Astrocyte of the spinal cord (primary cell): Measurements from ENCODE around the gene SEMA6A.

Source experiments
- DNase-seq: peaks from one replicate; pipeline ENCODE4 v3.0.0; 2011; ENCODE audit warnings: low read depth, low spot score
- H3K4me3 ChIP-seq: 2 replicates; pipeline ENCODE4 v1.5.1; 2011; ENCODE audit warnings: low read depth, mild to moderate bottlenecking, low read length, moderate library complexity
- in situ Hi-C: cut with HindIII; loops from 2 replicates; pipeline ENCODE4 v1.10.0; 2017; ENCODE audit warnings: low sequenced_read_pairs
- TF ChIP-seq, protein P1 (sequence below): IDR thresholded peaks from 2 replicates; pipeline ENCODE4 v1.5.1; 2012; ENCODE audit warnings: low read depth, mild to moderate bottlenecking, low read length, inconsistent platforms

The SEMA6A gene

DNA sequence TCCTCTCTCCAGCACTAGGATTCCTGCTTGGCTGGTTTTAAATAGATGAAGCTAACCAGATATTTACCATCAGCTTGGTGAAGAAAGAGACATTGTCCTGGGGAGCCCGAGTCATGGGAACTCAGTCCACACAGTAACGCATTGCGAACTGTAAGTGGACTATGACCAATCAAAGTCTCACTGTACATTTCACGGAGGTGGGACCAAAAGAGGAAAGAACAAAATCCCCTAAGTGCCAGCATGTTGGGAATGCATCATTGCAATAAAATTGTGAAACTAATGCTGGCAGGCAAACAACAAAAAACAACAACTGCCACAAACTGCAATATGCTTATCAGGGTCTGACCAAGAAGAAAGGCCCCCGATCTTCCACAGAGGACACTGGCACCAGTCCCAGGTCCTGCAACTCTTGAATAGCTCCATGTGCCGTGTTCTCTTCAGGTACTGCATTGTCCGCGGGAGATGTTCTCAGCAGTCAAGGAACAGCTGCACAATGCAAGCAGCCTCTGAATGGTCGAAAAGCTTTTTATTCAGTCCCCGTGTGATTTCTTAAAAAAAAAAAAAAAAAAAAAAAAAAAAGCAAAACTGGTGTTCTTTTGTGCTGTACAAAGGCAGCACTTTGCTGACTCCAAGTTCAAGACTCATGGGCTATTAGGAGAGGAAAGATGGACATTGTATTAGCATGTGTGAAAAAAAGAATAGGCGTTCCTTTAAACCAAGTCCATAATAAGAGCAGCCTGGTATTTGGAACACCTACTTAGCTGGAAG, 38.1 kb downstream of the SEMA6A start:
- H3K4me3 ChIP-seq = no peak overlapping the region
- DNase-seq = no peak
- in situ Hi-C loops = no loop called here
- TF ChIP-seq, protein P1, sequence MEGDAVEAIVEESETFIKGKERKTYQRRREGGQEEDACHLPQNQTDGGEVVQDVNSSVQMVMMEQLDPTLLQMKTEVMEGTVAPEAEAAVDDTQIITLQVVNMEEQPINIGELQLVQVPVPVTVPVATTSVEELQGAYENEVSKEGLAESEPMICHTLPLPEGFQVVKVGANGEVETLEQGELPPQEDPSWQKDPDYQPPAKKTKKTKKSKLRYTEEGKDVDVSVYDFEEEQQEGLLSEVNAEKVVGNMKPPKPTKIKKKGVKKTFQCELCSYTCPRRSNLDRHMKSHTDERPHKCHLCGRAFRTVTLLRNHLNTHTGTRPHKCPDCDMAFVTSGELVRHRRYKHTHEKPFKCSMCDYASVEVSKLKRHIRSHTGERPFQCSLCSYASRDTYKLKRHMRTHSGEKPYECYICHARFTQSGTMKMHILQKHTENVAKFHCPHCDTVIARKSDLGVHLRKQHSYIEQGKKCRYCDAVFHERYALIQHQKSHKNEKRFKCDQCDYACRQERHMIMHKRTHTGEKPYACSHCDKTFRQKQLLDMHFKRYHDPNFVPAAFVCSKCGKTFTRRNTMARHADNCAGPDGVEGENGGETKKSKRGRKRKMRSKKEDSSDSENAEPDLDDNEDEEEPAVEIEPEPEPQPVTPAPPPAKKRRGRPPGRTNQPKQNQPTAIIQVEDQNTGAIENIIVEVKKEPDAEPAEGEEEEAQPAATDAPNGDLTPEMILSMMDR = no peak

DNA sequence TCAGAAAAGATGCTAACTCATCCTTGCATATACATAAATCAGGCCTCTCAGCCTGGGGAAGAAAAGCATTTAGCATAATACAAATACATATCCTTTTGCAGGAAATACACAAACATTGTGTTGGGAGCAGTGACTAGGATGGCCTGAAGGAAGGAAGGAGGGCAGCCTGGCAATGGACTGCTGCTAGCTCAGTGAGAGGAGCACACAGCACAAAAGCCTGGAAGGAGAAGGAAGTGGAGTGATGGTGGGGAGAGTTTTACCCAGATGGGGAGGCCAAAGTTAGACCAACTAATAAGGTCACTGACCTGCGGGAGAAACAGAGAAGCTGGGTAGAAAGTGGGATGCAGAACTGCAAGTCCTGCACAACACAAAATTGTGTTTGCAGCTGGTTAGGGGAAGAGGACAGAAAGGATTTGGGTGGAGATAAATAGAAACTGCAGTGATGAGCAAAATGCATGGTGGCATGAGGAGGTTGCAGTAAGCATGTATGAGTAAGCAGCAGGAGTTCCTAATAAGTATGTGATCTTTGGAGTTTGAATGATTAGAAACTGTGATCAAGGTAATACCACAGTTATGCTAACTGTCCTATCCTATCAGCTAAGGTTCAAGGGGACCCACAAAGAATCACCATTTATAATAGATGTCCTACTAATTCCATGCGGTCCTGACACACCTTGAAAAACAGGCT, 39.5 kb downstream of the SEMA6A start:
- TF ChIP-seq, protein P1 = no peak
- H3K4me3 ChIP-seq = no peak overlapping the region
- DNase-seq = no peak
- in situ Hi-C loops = no loop called here

DNA sequence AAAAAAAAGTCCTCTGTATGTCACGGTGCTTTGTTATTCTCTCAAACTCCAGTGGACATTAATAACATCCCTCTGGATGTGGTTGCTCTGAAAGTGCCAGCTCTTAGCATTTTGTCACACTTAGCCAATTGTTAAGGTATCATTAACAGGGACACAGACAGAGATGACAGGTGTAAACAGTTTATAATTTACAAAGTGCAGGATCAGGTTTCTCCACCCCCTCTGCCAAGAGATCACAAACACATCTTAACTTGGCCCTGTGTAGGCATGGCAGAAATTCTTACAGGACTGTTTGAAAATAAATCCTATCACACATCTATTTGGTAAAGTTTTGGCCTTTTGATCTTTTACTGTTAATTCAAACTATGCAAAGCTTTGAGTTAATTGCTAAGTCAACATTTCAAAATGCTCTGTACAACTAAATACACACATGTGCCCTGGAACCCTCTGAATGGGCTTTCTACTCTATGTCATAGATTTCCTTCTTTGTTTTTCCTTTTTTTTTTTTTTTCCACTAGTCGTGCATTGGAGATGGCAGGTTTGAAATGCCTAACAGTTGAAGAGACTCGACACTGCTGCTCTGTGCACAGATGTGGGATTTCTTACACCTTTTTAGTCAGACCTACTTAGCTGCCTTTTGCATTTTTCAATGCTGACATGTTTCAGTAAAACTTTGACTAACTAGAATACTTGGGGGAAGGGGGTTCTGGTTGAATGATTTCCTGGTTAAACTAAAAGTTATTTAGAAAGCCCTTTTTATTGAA, 41.7 kb downstream of the SEMA6A start:
- no peak for DNase-seq
- H3K4me3 ChIP-seq = no peak overlapping the region
- TF ChIP-seq, protein P1 = no peak
- in situ Hi-C loops = no loop called here

DNA sequence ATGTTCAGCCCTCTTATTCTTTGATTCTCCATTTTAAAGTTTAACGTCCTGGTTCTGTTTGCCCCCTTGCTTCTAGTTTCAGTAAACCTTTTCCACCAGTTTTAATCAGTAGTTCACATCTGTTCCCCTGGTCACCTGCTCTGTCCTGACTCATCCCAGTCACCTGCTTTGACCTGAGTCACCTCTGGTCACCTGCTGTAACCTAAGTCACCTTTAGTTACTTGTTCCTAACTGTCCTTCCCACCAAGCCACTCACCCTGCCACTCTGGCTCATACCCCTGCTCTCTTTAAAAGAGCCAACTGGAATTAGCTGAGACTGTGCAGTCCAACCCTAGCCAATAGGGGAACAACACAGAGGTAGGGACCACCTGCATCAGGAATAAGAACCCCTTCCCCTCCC, 43.0 kb downstream of the SEMA6A start:
- TF ChIP-seq, protein P1 = no peak
- in situ Hi-C loops = no loop called here
- DNase-seq = no peak
- H3K4me3 ChIP-seq = no peak overlapping the region

DNA sequence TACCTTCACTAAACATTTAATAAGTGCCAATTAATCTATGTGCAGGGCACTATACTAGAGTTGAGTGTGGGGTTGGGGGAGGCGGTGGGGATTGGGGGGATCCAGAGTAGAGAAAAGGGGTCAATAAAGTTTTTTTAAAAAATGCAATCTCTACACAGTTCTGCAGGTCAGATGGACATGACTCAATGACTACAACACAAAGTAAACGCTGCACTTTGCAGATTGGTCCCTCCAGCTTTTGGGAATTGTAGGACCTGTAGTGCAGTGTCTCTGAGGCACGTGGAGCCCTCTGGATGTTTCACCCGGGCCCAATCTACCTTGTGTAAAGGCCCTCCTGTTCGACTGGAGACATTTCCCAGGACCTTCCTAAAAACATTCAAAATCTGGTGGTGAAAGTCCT, 43.5 kb downstream of the SEMA6A start:
- in situ Hi-C loops = no loop called here
- TF ChIP-seq, protein P1 = no peak
- DNase-seq = no peak
- no peak overlapping the region for H3K4me3 ChIP-seq

DNA sequence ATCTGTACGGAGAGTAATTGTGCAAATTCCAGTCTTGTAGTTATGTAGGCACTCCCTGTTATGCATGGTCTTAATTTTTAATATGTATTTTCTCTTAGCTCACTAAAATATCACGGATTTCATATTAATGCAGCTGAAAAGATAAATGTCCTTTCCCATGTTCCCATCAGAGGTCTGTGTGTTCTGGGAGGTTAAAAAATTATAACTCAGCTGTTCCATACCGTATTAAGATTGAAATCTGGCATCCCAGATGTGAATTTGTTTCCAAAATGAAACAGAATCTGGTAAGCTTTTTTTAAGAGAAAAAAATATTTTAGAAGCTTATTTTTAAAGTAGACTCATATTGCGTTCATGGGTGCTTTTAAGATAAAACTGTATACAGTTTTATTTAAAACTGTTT, 44.3 kb downstream of the SEMA6A start:
- no peak overlapping the region for H3K4me3 ChIP-seq
- in situ Hi-C loops = no loop called here
- TF ChIP-seq, protein P1 = no peak

More for the DNA sequence above, 44.3 kb downstream of the SEMA6A start:
- DNase-seq = no peak
